ENCODE data around the gene SPPL2A.

DNA sequence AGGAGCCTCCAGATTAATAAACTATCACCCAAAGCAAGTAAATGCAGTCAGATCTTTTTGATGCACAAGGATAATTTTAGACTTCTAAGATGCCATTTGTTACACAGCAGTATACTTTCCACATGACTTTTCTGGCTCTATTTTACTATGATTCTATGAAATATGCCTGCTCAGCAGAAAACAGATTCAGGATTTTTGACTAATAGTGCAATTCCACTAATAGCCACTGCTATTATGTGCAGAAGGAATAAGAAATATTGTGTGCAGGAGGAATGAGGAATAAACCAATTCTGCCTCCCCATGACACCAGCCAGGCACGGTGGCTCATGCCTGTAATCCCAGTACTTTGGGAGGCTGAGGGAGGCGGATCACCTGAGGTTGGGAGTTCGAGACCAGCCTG is 11.5 kb upstream of the SPPL2A start:
- no peak for TF ChIP-seq EZH2 (IDR thresholded peaks at IDR 0.05; ENCODE audit: borderline replicate concordance, low read depth, low read length, poor library complexity, severe bottlenecking)
- TF ChIP-seq, protein P1, sequence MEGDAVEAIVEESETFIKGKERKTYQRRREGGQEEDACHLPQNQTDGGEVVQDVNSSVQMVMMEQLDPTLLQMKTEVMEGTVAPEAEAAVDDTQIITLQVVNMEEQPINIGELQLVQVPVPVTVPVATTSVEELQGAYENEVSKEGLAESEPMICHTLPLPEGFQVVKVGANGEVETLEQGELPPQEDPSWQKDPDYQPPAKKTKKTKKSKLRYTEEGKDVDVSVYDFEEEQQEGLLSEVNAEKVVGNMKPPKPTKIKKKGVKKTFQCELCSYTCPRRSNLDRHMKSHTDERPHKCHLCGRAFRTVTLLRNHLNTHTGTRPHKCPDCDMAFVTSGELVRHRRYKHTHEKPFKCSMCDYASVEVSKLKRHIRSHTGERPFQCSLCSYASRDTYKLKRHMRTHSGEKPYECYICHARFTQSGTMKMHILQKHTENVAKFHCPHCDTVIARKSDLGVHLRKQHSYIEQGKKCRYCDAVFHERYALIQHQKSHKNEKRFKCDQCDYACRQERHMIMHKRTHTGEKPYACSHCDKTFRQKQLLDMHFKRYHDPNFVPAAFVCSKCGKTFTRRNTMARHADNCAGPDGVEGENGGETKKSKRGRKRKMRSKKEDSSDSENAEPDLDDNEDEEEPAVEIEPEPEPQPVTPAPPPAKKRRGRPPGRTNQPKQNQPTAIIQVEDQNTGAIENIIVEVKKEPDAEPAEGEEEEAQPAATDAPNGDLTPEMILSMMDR (conservative IDR thresholded peaks at IDR 0.05; ENCODE audit: low read depth, low read length): 0 out of 2 replicates have a peak, but pooled peaks have one; percentile 10

All from A673 (cell line).